HEK293T (cell line): ENCODE data around the gene RAB25.

ENCODE experiments used
- CTCF ChIA-PET: fragments of 350-600 bp; formaldehyde crosslinking; extraction: SDS; loops from one replicate; lab custom pipeline; 2021; ENCODE audit warnings: antibody characterized with exemption, inconsistent platforms; lab: Yijun Ruan, JAX
- POLR2A ChIA-PET: fragments of 350-600 bp; formaldehyde crosslinking; extraction: SDS; loops from one replicate; lab custom pipeline; 2020; ENCODE audit warnings: antibody characterized with exemption, inconsistent platforms; lab: Yijun Ruan, JAX
- DNase-seq: peaks from one replicate; pipeline ENCODE4 v3.0.0; 2012; ENCODE audit warnings: mixed read lengths; ENCODE audit errors: extremely low spot score
- ARNT ChIP-seq: fragments of 450-650 bp; IDR thresholded peaks from 2 replicates; pipeline ENCODE4 v1.6.1; 2017; ENCODE audit warnings: mild to moderate bottlenecking
- BHLHE40 ChIP-seq: fragments of 450-650 bp; IDR thresholded peaks from 2 replicates; pipeline ENCODE4 v1.6.1; 2016; ENCODE audit warnings: mild to moderate bottlenecking, moderate library complexity, borderline replicate concordance
- CTBP1 ChIP-seq: fragments of 450-650 bp; IDR thresholded peaks from 2 replicates; pipeline ENCODE4 v1.6.1; 2016; ENCODE audit warnings: borderline replicate concordance
- ELF4 ChIP-seq: fragments of 450-650 bp; IDR thresholded peaks from 2 replicates; pipeline ENCODE4 v1.6.1; 2017; ENCODE audit warnings: antibody characterized with exemption
- FOXA1 ChIP-seq: fragments of 450-650 bp; IDR thresholded peaks from 2 replicates; pipeline ENCODE4 v1.6.1; 2016; ENCODE audit warnings: mild to moderate bottlenecking
- FOXK2 ChIP-seq: fragments of 450-650 bp; IDR thresholded peaks from 2 replicates; pipeline ENCODE4 v1.6.1; 2016; ENCODE audit warnings: mild to moderate bottlenecking
- FOXM1 ChIP-seq: fragments of 450-650 bp; IDR thresholded peaks from 2 replicates; pipeline ENCODE4 v1.6.1; 2017; ENCODE audit warnings: mild to moderate bottlenecking, borderline replicate concordance
- HDGF ChIP-seq: fragments of 450-650 bp; IDR thresholded peaks from 2 replicates; pipeline ENCODE4 v1.6.1; 2017; ENCODE audit warnings: antibody characterized with exemption, borderline replicate concordance
- L3MBTL2 ChIP-seq: fragments of 450-650 bp; conservative IDR thresholded peaks from 2 replicates; pipeline ENCODE4 v1.6.1; 2016; ENCODE audit warnings: mild to moderate bottlenecking
- LEF1 ChIP-seq: fragments of 450-650 bp; IDR thresholded peaks from 2 replicates; pipeline ENCODE4 v1.6.1; 2017; ENCODE audit warnings: mild to moderate bottlenecking, borderline replicate concordance
- NFRKB ChIP-seq: fragments of 450-650 bp; IDR thresholded peaks from 2 replicates; pipeline ENCODE4 v1.6.1; 2016; ENCODE audit warnings: mild to moderate bottlenecking, moderate library complexity
- PKNOX1 ChIP-seq: fragments of 450-650 bp; IDR thresholded peaks from 2 replicates; pipeline ENCODE4 v1.6.1; 2016
- SP1 ChIP-seq: fragments of 450-650 bp; IDR thresholded peaks from 2 replicates; pipeline ENCODE4 v1.6.1; 2017
- SUZ12 ChIP-seq: fragments of 450-650 bp; IDR thresholded peaks from 2 replicates; pipeline ENCODE4 v1.6.1; 2016; ENCODE audit warnings: mild to moderate bottlenecking
- TARDBP ChIP-seq: fragments of 450-650 bp; IDR thresholded peaks from 2 replicates; pipeline ENCODE4 v1.6.1; 2016
- ZNF384 ChIP-seq: fragments of 450-650 bp; IDR thresholded peaks from 2 replicates; pipeline ENCODE4 v1.6.1; 2016

RAB25 gene

GRCh38 chr1:156090138-156090839 lies 29.3 kb downstream of the RAB25 start:
- TF ChIP-seq HDGF (no peak), NFRKB (no peak), TARDBP (no peak), ZNF384 (no peak), SUZ12 (no peak), SP1 (no peak), ELF4 (no peak), L3MBTL2 (no peak), BHLHE40 (no peak), LEF1 (no peak), PKNOX1 (no peak), CTBP1 (no peak), FOXA1 (no peak), ARNT (no peak), FOXK2 (no peak)
- CTCF ChIA-PET = interaction anchor here (0.5 to 13.4 kb wide), 6 partner anchors 12 to 135 kb away, joined by 3 to 255 read pairs (median 4); no protein-coding TSS in a partner anchor
- DNase-seq = no peak
- POLR2A ChIA-PET = no interaction called here

GRCh38 chr1:156090840-156091188 lies 29.9 kb downstream of the RAB25 start:
- DNase-seq = peak; percentile 90
- ChIA-PET CTCF (interaction anchor here (0.6 to 13.4 kb wide), 6 partner anchors 12 to 134 kb away, joined by 4 to 255 read pairs (median 6); no protein-coding TSS in a partner anchor), POLR2A (interaction anchor here (1.3 kb wide), 1 partner anchor 38 kb away, joined by 4 read pairs; no protein-coding TSS in a partner anchor)
- no peak for TF ChIP-seq NFRKB
- no peak for TF ChIP-seq LEF1
- TF ChIP-seq SUZ12 = no peak
- no peak for TF ChIP-seq PKNOX1
- TF ChIP-seq FOXM1 = no peak
- TF ChIP-seq SP1 = no peak
- no peak for TF ChIP-seq ELF4
- no peak for TF ChIP-seq ARNT
- TF ChIP-seq L3MBTL2 = no peak
- no peak for TF ChIP-seq HDGF
- TF ChIP-seq FOXK2 = no peak

- TF ChIP-seq CTBP1 (no peak), ARNT (no peak), TARDBP (no peak), ELF4 (no peak), L3MBTL2 (no peak), FOXK2 (no peak), LEF1 (no peak), NFRKB (no peak), FOXA1 (no peak), FOXM1 (no peak), SUZ12 (no peak), BHLHE40 (no peak), ZNF384 (no peak), PKNOX1 (no peak), SP1 (no peak), HDGF (no peak)
These were observed 30.6 kb downstream of the RAB25 start for GRCh38 chr1:156091610-156092009.

GRCh38 chr1:156095906-156096508 lies 35.0 kb downstream of the RAB25 start:
- ChIA-PET POLR2A (interaction anchor here (1.8 to 11.3 kb wide), 4 partner anchors 18 to 98 kb away, joined by 5 to 60 read pairs (median 20); partner anchors contain the start of genes LMNA and SLC25A44), CTCF (interaction anchor here (1.2 to 13.4 kb wide), 8 partner anchors 10 to 129 kb away, joined by 3 to 255 read pairs (median 8); no protein-coding TSS in a partner anchor)
- no peak for DNase-seq
- TF ChIP-seq ARNT (no peak), PKNOX1 (no peak), BHLHE40 (no peak)

More at GRCh38 chr1:156091610-156092009, 30.6 kb downstream of the RAB25 start:
- DNase-seq = no peak
- POLR2A ChIA-PET = interaction anchor here (0.7 to 1.3 kb wide), 2 partner anchors 37 to 246 kb away, joined by 3 to 4 read pairs; partner anchors contain the start of genes CCT3 and TSACC
- CTCF ChIA-PET = interaction anchor here (1.2 to 13.4 kb wide), 4 partner anchors 11 to 134 kb away, joined by 4 to 255 read pairs (median 5); no protein-coding TSS in a partner anchor

- CTCF ChIA-PET = interaction anchor here (0.6 to 13.4 kb wide), 11 partner anchors 9 to 264 kb away, joined by 3 to 255 read pairs (median 5); no protein-coding TSS in a partner anchor
- POLR2A ChIA-PET = interaction anchor here (1.8 to 11.3 kb wide), 3 partner anchors 18 to 97 kb away, joined by 5 to 60 read pairs (median 32); partner anchors contain the start of genes LMNA and SLC25A44
- TF ChIP-seq PKNOX1 = peak; percentile 84
- TF ChIP-seq TARDBP = no peak
- peak; percentile 92 for DNase-seq
These were observed 35.9 kb downstream of the RAB25 start for GRCh38 chr1:156096640-156097391.
